ENCODE measurements around the gene NKAPD1.
"Not testable (repeated sequence)": the region's sequence is repeated elsewhere in the genome, so short reads cannot be mapped to it uniquely, and the experiment has no call there.

Gene NKAPD1

GRCh38 chr11:112073941-112074811 lies at the start of gene NKAPD1, which contains the start of gene PIH1D2:
Gene NKAPD1, plus strand, starts transcription at chr11:112074299. Its CDS starts 1,276 bp downstream, at chr11:112075575.
Gene PIH1D2, minus strand, starts transcription at chr11:112074017. Its CDS starts 843 bp downstream, at chr11:112073174.
- no peak for FAIRE-seq

GRCh38 chr11:112024773-112025678 lies 49.1 kb upstream of the NKAPD1 start, which contains the start of gene DLAT:
Gene DLAT, plus strand, starts transcription at chr11:112025408. Its CDS starts 65 bp downstream, at chr11:112025473.
- no peak for FAIRE-seq

- FAIRE-seq, result no peak
Observed at GRCh38 chr11:112025707-112026106, 48.4 kb upstream of the NKAPD1 start.

- not testable (repeated sequence) for FAIRE-seq
Observed at GRCh38 chr11:112026784-112027410, 47.2 kb upstream of the NKAPD1 start.

GRCh38 chr11:112029460-112029859 lies 44.6 kb upstream of the NKAPD1 start:
- FAIRE-seq, result no peak

GRCh38 chr11:112033902-112034301 lies 40.2 kb upstream of the NKAPD1 start:
- FAIRE-seq, result no peak

GRCh38 chr11:112037527-112037926 lies 36.6 kb upstream of the NKAPD1 start:
- FAIRE-seq, result no peak

GRCh38 chr11:112042161-112042960 lies 31.7 kb upstream of the NKAPD1 start:
- FAIRE-seq, result no peak

- no peak for FAIRE-seq
Observed at GRCh38 chr11:112042961-112043304, 31.2 kb upstream of the NKAPD1 start.

GRCh38 chr11:112044961-112045360 lies 29.1 kb upstream of the NKAPD1 start:
- FAIRE-seq, result no peak

GRCh38 chr11:112046647-112047046 lies 27.5 kb upstream of the NKAPD1 start:
- FAIRE-seq, result not testable (repeated sequence)

GRCh38 chr11:112048256-112048655 lies 25.8 kb upstream of the NKAPD1 start:
- not testable (repeated sequence) for FAIRE-seq

GRCh38 chr11:112049777-112050176 lies 24.3 kb upstream of the NKAPD1 start:
- no peak for FAIRE-seq

- FAIRE-seq, result no peak
Observed at GRCh38 chr11:112050721-112051120, 23.4 kb upstream of the NKAPD1 start.

- FAIRE-seq, result no peak
Observed at GRCh38 chr11:112051768-112052167, 22.3 kb upstream of the NKAPD1 start.

GRCh38 chr11:112057170-112057569 lies 16.9 kb upstream of the NKAPD1 start:
- no peak for FAIRE-seq

- FAIRE-seq, result no peak
Observed at GRCh38 chr11:112058103-112058502, 16.0 kb upstream of the NKAPD1 start.

- FAIRE-seq, result no peak
Observed at GRCh38 chr11:112062923-112063322, 11.2 kb upstream of the NKAPD1 start.

GRCh38 chr11:112082729-112083128 lies 8.6 kb downstream of the NKAPD1 start:
- no peak for FAIRE-seq

- no peak for FAIRE-seq
Observed at GRCh38 chr11:112085822-112086421, 11.8 kb downstream of the NKAPD1 start.

- FAIRE-seq, result peak; percentile 32
Observed at GRCh38 chr11:112086422-112087191, 12.5 kb downstream of the NKAPD1 start, which contains the start of the genes SDHD and TIMM8B. Gene SDHD, plus strand, starts transcription at chr11:112086873. Its CDS starts 35 bp downstream, at chr11:112086908. Gene TIMM8B, minus strand, starts transcription at chr11:112086756. Its CDS starts 33 bp downstream, at chr11:112086723.
